Kidney (tissue), 14 donors: Measurements from ENCODE around the gene PRRC2B. TPM values are rescaled to one million over a fixed set of nuclear protein-coding genes. Genes with fewer than 3 reads are reported as not detected.
"Not testable (repeated sequence)": the region's sequence is repeated elsewhere in the genome, so short reads cannot be mapped to it uniquely, and the experiment has no call there.

Experiments
- DNase-seq, 5 donors: peaks; one replicate each; pipeline ENCODE4 v3.0.0-alpha.2; 2013 to 2020
- FAIRE-seq: peaks from 2 replicates; lab custom pipeline; 2012; peaks lifted over from hg19 to GRCh38; lab: Jason Lieb, UNC
- H3K27ac ChIP-seq, 2 donors: one replicate each; pipeline ENCODE4 v1.7.0; 2013; ENCODE audit warnings: low read depth in 2 of 2, low read length in 2 of 2, inconsistent platforms in 1 of 2
- H3K27me3 ChIP-seq: one replicate; pipeline ENCODE4 v1.7.1; 2013; ENCODE audit warnings: low read length, inconsistent platforms; ENCODE audit not compliant: control insufficient read depth, insufficient read depth
- H3K36me3 ChIP-seq, 3 donors: one replicate each; pipeline versions ENCODE4 v1.7.0 to v1.7.1; 2013; ENCODE audit warnings: low read length in 3 of 3, control low read depth in 1 of 3, inconsistent platforms in 1 of 3; ENCODE audit not compliant: insufficient read depth in 3 of 3, control insufficient read depth in 2 of 3
- H3K4me1 ChIP-seq, 3 donors: one replicate each; pipeline versions ENCODE4 v1.7.0 to v1.7.1; 2013; ENCODE audit warnings: low read length in 3 of 3, inconsistent platforms in 1 of 3, low read depth in 1 of 3; ENCODE audit not compliant: control insufficient read depth in 2 of 3, insufficient read depth in 2 of 3
- H3K4me3 ChIP-seq, 3 donors: one replicate each; pipeline versions ENCODE4 v1.7.0 to v1.8.1; 2013; ENCODE audit warnings: low read length in 3 of 3, control low read depth in 1 of 3, inconsistent platforms in 1 of 3
- H3K9ac ChIP-seq, 3 donors: one replicate each; pipeline versions ENCODE4 v1.7.0 to v1.7.1; 2013; ENCODE audit warnings: low read length in 3 of 3, control low read depth in 1 of 3, inconsistent platforms in 1 of 3
- H3K9me3 ChIP-seq, 3 donors: one replicate each; pipeline versions ENCODE4 v1.7.0 to v1.7.1; 2013; ENCODE audit warnings: low read length in 3 of 3, control low read depth in 1 of 3, inconsistent platforms in 1 of 3; ENCODE audit not compliant: control insufficient read depth in 2 of 3, insufficient read depth in 1 of 3
- CTCF ChIP-seq: IDR thresholded peaks from 3 replicates; pipeline ENCODE4 v1.5.1; 2012; ENCODE audit warnings: mild to moderate bottlenecking, moderate library complexity, borderline replicate concordance; ENCODE audit not compliant: insufficient read depth; ENCODE audit errors: extremely low read depth
- intact Hi-C: fragments of 100-400 bp; cut with DNase I; formaldehyde crosslinking; loops from one replicate; pipeline ENCODE4 v1.11.1; 2022
- polyA plus RNA-seq: library from polyadenylated mRNA; stranded (reverse); fragments of 350-450 nt; fragmentation: Illumina TruSeq; extraction: RNeasy Lipid Tissue Mini Kit (QIAGEN cat#74804); gene quantifications from one replicate; pipeline ENCODE4 v1.2.3, GENCODE V29; 2014; ENCODE audit warnings: low read depth, low replicate concordance; ENCODE audit not compliant: insufficient read depth
- total RNA-seq: library from RNA; stranded (reverse); fragmentation: NEBNext Ultra II Directional; extraction: Animal tissue kit (Norgen Biotek cat#: 25700); gene quantifications from one replicate; pipeline ENCODE4 v1.2.1, GENCODE V29; 2021
- donor health status: control.
- donor health status: control.
- donor health status: control.
- donor health status: control.
- donor health status: control.
- donor health status: DM: yes; HTN: yes; CAD: no.
- donor health status: Normal renal cell carcinoma (clear cell type).

PRRC2B gene
- total and polyA plus RNA-seq, 2 donors from 2014 or later: 37.4 to 227 TPM

- H3K27ac ChIP-seq: no peak overlapping the region
- H3K9ac ChIP-seq: no peak overlapping the region
- intact Hi-C loops: no loop called here
- no peak for DNase-seq
- no peak for TF ChIP-seq CTCF
- no peaks in the 10 kb centered on the region for H3K9me3 ChIP-seq
- H3K4me3 ChIP-seq: no peak overlapping the region
- H3K27me3 ChIP-seq: no peaks in the 10 kb centered on the region
- no peaks in the 10 kb centered on the region for H3K36me3 ChIP-seq
- FAIRE-seq: no peak
- H3K4me1 ChIP-seq: peaks cover 0 to 5% (median 0%) of the 10 kb centered on the region in 3 donors
Observed at GRCh38 chr9:131367450-131367849, 26.4 kb upstream of the PRRC2B start.

DNA sequence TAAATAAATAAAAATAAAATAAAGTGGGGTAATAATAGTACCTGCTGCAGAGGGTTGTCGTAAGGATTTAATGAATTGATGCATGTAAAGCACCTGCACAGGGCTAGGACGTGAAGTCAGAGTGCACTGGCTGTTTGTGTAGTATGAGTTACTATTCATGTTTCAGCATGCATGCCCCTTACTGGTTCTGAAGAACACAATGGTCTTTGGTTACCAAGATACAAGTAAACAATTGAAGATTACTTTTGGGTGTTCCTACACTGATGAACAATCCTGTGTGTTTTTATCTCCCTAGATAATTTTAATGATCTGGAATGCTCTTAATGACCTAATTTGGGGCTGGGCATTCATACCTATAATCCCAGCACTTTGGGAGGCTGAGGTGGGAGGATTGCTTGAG lies 23.2 kb upstream of the PRRC2B start:
- H3K9ac ChIP-seq: no peak overlapping the region
- intact Hi-C loops: no loop called here
- H3K9me3 ChIP-seq: no peaks in the 10 kb centered on the region
- no peak overlapping the region for H3K27ac ChIP-seq
- DNase-seq (no peak), FAIRE-seq (no peak)
- no peak overlapping the region for H3K4me3 ChIP-seq
- no peaks in the 10 kb centered on the region for H3K36me3 ChIP-seq
- H3K27me3 ChIP-seq: no peaks in the 10 kb centered on the region
- no peak for TF ChIP-seq CTCF
- H3K4me1 ChIP-seq: peaks cover 0 to 7% (median 0%) of the 10 kb centered on the region in 3 donors

GRCh38 chr9:131372599-131372973 lies 21.3 kb upstream of the PRRC2B start:
- Histone ChIP-seq H3K9ac (peak overlapping the region in 1 of 3 donors; percentile 80), H3K27ac (peak overlapping the region; percentile 79 to 96), H3K4me3 (peak overlapping the region; percentile 89 to 92 (median 92))
- H3K9me3 ChIP-seq, intact Hi-C loops, H3K4me1 ChIP-seq, FAIRE-seq, H3K36me3 ChIP-seq, H3K27me3 ChIP-seq: not testable (repeated sequence)
- DNase-seq: peak in 1 of 5 donors; percentile 29

DNA sequence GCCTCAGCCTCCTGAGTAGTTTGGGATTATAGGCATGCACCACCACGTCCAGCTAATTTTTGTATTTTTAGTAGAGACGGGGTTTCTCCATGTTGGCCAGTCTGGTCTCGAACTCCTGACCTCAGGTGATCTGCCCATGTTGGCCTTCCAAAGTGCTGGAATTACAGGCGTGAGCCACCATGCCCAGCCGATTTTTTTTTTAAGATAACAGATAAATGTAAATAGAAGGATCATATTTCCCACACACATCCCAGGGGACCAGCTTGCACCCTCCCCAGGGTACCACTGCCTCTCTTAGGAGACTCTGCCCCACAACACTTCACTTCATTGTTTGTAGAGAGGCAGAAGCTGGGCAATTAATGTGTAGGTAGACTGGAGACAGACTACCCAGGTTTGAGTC lies 19.2 kb upstream of the PRRC2B start:
- H3K27me3 ChIP-seq, FAIRE-seq, H3K4me1 ChIP-seq, H3K9me3 ChIP-seq, H3K4me3 ChIP-seq, DNase-seq, intact Hi-C loops, H3K9ac ChIP-seq, H3K27ac ChIP-seq, H3K36me3 ChIP-seq: not testable (repeated sequence)
